Right atrium auricular region (tissue), 2 donors: Measurements from ENCODE around the gene EFHC2. TPM values are rescaled to one million over a fixed set of nuclear protein-coding genes. Genes with fewer than 3 reads are reported as not detected.

Experiments used
- DNase-seq: peaks from one replicate; pipeline ENCODE4 v3.0.0-alpha.2; 2019; ENCODE audit warnings: low spot score
- H3K27ac ChIP-seq, 2 donors: fragments of 200-600 bp; sonication (generic); 1 replicate in 1 of 2; 2 replicates in 1 of 2; pipeline ENCODE4 v1.5.1; 2016 to 2019
- H3K27me3 ChIP-seq, 2 donors: fragments of 200-600 bp; sonication (generic); one replicate each; pipeline versions ENCODE4 v1.5.1 to v1.6.0; 2017 to 2019
- H3K36me3 ChIP-seq: fragments of 200-600 bp; sonication (generic); one replicate; pipeline ENCODE4 v1.5.1; 2016
- H3K4me1 ChIP-seq, 2 donors: fragments of 200-600 bp; sonication (generic); one replicate each; pipeline versions ENCODE4 v1.5.1 to v1.6.0; 2017 to 2019
- H3K4me3 ChIP-seq, 2 donors: fragments of 200-600 bp; sonication (generic); 1 replicate in 1 of 2; 2 replicates in 1 of 2; pipeline ENCODE4 v1.5.1; 2017 to 2019; ENCODE audit warnings: mild to moderate bottlenecking in 1 of 2, moderate library complexity in 1 of 2
- H3K9me3 ChIP-seq, 2 donors: fragments of 200-600 bp; sonication (generic); one replicate each; pipeline ENCODE4 v1.5.1; 2019
- total RNA-seq, 2 donors: library from RNA; depleted of rRNA; stranded (reverse); fragments of >200 nt; gene quantifications; one replicate each; pipeline ENCODE4 v1.1.0, GENCODE V29; 2016
- TF ChIP-seq, protein P1 (sequence below), 2 donors: fragments of 200-600 bp; sonication (generic); IDR thresholded peaks; one replicate each; pipeline ENCODE4 v1.5.1; 2019; ENCODE audit warnings: antibody characterized with exemption in 2 of 2

Gene EFHC2
- total RNA-seq, 2 donors from 2014 or later, result 4.5 to 5.4 TPM

GRCh38 chrX:44232081-44232480 is 111.4 kb downstream of the EFHC2 start:
- DNase-seq, result no peak
- H3K9me3 ChIP-seq, result no peaks in the 10 kb centered on the region
- no peak overlapping the region for H3K27ac ChIP-seq
- H3K36me3 ChIP-seq, result no peaks in the 10 kb centered on the region
- TF ChIP-seq, protein P1, sequence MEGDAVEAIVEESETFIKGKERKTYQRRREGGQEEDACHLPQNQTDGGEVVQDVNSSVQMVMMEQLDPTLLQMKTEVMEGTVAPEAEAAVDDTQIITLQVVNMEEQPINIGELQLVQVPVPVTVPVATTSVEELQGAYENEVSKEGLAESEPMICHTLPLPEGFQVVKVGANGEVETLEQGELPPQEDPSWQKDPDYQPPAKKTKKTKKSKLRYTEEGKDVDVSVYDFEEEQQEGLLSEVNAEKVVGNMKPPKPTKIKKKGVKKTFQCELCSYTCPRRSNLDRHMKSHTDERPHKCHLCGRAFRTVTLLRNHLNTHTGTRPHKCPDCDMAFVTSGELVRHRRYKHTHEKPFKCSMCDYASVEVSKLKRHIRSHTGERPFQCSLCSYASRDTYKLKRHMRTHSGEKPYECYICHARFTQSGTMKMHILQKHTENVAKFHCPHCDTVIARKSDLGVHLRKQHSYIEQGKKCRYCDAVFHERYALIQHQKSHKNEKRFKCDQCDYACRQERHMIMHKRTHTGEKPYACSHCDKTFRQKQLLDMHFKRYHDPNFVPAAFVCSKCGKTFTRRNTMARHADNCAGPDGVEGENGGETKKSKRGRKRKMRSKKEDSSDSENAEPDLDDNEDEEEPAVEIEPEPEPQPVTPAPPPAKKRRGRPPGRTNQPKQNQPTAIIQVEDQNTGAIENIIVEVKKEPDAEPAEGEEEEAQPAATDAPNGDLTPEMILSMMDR (IDR thresholded peaks at IDR 0.05), result no peak
- no peaks in the 10 kb centered on the region for H3K4me1 ChIP-seq
- H3K4me3 ChIP-seq, result no peak overlapping the region
- H3K27me3 ChIP-seq, result no peaks in the 10 kb centered on the region

DNA sequence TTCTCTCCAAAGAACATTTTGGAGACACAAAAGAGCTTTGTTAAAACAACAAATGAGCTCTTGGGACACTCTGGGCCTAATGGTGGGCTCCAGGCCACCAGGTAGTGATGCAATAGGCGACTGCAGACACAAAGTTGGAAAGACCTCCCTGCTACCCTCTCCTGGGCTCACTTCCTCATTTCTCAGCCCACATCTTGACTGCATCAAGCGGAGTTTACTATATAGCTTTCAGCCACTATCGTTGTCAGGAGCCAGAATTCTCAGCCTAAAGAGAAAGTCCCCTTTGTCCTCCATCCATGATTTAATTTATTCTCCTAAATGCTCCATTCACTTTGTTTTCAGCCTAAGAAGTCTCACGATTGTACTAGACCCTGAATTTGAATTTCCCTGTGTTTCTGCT is 114.9 kb downstream of the EFHC2 start:
- Histone ChIP-seq H3K4me3 (no peak overlapping the region), H3K27me3 (no peaks in the 10 kb centered on the region), H3K36me3 (no peaks in the 10 kb centered on the region), H3K9me3 (no peaks in the 10 kb centered on the region), H3K27ac (no peak overlapping the region), H3K4me1 (no peaks in the 10 kb centered on the region)
- DNase-seq, result no peak
- TF ChIP-seq, protein P1 (IDR thresholded peaks at IDR 0.05), result no peak

DNA sequence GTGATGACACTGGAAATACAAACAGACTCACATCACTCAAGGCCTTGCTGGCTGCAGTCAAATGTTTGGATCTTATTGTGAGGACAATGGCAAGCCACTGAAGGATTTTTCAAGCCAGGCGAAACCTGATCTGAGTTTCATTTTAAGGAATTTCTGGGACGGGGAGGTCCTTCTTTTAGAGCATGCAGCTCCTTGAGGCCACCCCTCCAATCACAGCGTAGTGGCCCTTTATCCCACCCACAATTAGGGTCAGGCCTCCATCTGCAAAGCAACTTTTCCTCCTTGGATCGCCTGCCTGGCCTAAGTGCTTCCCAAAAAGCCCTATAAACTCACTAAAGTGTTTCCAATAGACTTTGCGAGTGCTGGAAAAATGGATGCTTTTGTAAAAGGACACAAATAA is 115.5 kb downstream of the EFHC2 start:
- TF ChIP-seq, protein P1 (IDR thresholded peaks at IDR 0.05), result no peak
- H3K4me1 ChIP-seq, result no peaks in the 10 kb centered on the region
- H3K27me3 ChIP-seq, result no peaks in the 10 kb centered on the region
- DNase-seq, result no peak
- H3K27ac ChIP-seq, result no peak overlapping the region
- H3K36me3 ChIP-seq, result no peaks in the 10 kb centered on the region
- no peak overlapping the region for H3K4me3 ChIP-seq
- H3K9me3 ChIP-seq, result no peaks in the 10 kb centered on the region

DNA sequence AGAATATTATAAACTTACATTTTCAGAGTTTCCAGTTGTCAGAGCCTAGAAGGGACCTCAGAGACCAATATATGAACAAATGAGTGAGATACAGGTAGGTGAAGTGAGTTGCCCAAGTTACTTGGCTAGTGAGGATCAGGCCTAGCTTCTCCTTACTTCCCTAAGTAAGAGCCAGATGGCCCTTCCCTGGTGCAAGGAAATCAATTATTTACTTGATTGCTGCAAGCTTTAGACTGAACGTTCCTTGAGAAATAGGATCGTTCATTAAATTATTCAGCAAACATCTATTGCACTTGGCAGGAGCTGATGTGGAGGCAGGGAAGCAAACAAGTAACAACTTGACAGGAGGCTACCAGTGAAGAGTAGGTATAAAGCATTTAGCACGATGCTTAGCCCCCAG is 117.8 kb downstream of the EFHC2 start:
- H3K36me3 ChIP-seq, result no peaks in the 10 kb centered on the region
- no peak overlapping the region for H3K27ac ChIP-seq
- TF ChIP-seq, protein P1 (IDR thresholded peaks at IDR 0.05), result no peak
- no peaks in the 10 kb centered on the region for H3K27me3 ChIP-seq
- H3K4me3 ChIP-seq, result no peak overlapping the region
- no peak for DNase-seq
- no peaks in the 10 kb centered on the region for H3K9me3 ChIP-seq
- H3K4me1 ChIP-seq, result no peaks in the 10 kb centered on the region

DNA sequence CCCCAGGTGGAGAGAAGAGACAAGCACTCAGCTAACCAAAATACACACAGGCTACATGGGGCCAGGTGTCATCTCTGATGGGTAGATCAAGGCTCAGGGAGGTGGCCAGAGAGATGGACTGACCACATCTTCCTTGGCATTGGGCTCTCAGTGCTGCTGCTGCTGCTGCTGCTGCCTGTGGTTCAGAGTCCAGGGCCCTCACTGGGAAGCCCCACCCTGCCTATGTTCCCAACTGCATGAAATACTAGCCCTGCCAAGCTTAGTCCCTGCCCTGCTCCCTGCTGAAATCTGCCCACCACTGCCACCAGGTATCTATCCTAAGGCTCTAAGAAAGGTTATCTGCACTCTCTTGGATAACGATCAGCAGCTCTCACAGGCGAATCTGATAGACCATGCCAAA is 118.7 kb downstream of the EFHC2 start:
- TF ChIP-seq, protein P1 (IDR thresholded peaks at IDR 0.05), result no peak
- no peak overlapping the region for H3K27ac ChIP-seq
- H3K4me1 ChIP-seq, result no peaks in the 10 kb centered on the region
- no peaks in the 10 kb centered on the region for H3K36me3 ChIP-seq
- H3K4me3 ChIP-seq, result no peak overlapping the region
- H3K9me3 ChIP-seq, result no peaks in the 10 kb centered on the region
- H3K27me3 ChIP-seq, result no peaks in the 10 kb centered on the region
- DNase-seq, result no peak

- Histone ChIP-seq H3K27ac (no peak overlapping the region), H3K4me3 (no peak overlapping the region), H3K4me1 (no peaks in the 10 kb centered on the region), H3K36me3 (no peaks in the 10 kb centered on the region), H3K27me3 (no peaks in the 10 kb centered on the region), H3K9me3 (no peaks in the 10 kb centered on the region)
- no peak for DNase-seq
- TF ChIP-seq, protein P1 (IDR thresholded peaks at IDR 0.05), result no peak
Measured at GRCh38 chrX:44223150-44223549, 120.3 kb downstream of the EFHC2 start.
